ENCODE measurements around the gene ATP6V1G1. TPM values are rescaled to one million over a fixed set of nuclear protein-coding genes. Genes with fewer than 3 reads are reported as not detected.

The ATP6V1G1 gene
- total and polyA plus RNA-seq, 2 of the 13 experiments (the other 11 are each of a cell fraction or from before 2014, with no cell fraction given): 108 to 158 TPM

DNA sequence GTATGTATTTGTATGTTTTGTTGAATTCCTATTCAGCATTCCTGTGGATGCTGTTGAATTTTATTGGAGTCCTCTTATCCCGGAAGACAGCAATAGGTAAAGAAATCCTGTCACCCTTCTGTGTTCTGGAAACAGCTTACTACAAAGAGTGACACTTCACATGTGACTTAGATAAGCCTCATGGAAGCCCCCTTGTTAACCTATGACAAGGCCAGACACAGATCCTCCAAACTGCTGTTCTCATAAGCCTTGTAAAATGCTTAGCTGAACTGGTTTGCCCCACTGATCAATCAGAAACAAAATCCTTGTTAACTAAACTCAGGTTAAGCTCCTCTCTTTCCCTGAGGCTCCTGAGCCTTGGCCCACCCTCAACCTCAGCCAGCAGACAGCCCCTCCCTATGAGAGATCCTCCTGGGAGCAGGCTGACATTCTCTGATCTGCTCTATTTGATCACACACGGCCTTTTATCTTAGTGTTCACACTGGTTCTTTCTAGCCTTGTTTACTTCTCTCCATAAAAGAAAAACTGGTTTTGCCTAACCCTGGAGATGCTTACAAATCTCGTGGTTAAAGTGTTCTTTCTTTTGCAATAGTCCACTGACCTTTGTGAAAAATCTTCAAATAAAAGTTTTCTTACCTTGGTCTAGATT lies 29.4 kb upstream of the ATP6V1G1 start (continued):
- TF ChIP-seq, protein P1, sequence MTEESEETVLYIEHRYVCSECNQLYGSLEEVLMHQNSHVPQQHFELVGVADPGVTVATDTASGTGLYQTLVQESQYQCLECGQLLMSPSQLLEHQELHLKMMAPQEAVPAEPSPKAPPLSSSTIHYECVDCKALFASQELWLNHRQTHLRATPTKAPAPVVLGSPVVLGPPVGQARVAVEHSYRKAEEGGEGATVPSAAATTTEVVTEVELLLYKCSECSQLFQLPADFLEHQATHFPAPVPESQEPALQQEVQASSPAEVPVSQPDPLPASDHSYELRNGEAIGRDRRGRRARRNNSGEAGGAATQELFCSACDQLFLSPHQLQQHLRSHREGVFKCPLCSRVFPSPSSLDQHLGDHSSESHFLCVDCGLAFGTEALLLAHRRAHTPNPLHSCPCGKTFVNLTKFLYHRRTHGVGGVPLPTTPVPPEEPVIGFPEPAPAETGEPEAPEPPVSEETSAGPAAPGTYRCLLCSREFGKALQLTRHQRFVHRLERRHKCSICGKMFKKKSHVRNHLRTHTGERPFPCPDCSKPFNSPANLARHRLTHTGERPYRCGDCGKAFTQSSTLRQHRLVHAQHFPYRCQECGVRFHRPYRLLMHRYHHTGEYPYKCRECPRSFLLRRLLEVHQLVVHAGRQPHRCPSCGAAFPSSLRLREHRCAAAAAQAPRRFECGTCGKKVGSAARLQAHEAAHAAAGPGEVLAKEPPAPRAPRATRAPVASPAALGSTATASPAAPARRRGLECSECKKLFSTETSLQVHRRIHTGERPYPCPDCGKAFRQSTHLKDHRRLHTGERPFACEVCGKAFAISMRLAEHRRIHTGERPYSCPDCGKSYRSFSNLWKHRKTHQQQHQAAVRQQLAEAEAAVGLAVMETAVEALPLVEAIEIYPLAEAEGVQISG (CRISPR knock-in tag; IDR thresholded peaks at IDR 0.05): no peak
- TF ChIP-seq BCL6 (CRISPR knock-in tag; IDR thresholded peaks at IDR 0.05) (0 out of 2 replicates have a peak, but pooled peaks have one; percentile 22), KAT8 (CRISPR knock-in tag; IDR thresholded peaks at IDR 0.05) (no peak), HNF4A (CRISPR knock-in tag; IDR thresholded peaks at IDR 0.05) (peak; percentile 14; the same call in 1 of the 2 replicates), ISL2 (CRISPR knock-in tag; IDR thresholded peaks at IDR 0.05) (0 out of 2 replicates have a peak, but pooled peaks have one; percentile 24), SOX5 (CRISPR knock-in tag; IDR thresholded peaks at IDR 0.05; ENCODE audit: borderline replicate concordance) (peak; percentile 31; the same call in 1 of the 2 replicates), ZKSCAN8 (CRISPR knock-in tag; IDR thresholded peaks at IDR 0.05; ENCODE audit: borderline replicate concordance) (no peak), FOXJ3 (CRISPR knock-in tag; IDR thresholded peaks at IDR 0.05; ENCODE audit: borderline replicate concordance) (peak; percentile 26; the same call in 1 of the 2 replicates)

DNA sequence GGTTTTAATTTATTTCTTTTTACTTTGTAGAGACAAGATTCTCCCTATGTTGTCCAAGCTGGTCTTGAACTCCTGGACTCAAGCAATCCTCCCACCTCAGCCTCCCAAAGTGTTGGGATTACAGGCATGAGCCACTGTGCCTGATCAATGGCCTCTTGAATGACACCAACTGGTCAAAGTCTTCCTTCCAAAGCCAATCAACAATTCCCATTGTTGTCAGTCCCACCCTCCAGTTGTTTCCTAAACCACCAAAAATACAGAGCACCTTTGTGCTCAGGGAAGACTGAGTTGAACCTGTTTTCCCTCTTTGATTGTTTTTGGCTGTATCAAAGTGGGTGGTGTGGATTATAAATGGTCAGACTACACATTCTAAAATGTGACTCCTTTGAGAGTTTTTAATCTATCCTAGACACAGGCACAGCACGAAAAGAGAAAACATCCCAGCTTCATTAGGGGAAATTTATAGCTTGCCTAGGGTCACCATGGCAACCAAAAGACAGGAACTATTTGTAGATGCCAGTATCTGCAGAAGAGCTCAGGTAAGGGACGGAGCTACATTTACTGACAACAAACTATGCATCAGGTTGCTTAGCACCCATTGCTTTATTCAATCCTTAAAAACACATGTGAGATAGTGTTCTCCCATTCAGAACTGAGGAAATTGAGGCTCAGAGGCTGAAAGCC lies 27.6 kb upstream of the ATP6V1G1 start:
- Histone ChIP-seq H2AFZ (ENCODE audit: low read length) (no peak overlapping the region), H3K79me2 (ENCODE audit: insufficient read depth, low read length) (no peaks in the 10 kb centered on the region), H3K4me3 (replicated peaks in 1 of 3; ENCODE audit: insufficient read depth in 1 of 3, low read depth in 2 of 3, low read length in 3 of 3) (no peak overlapping the region), H3K4me2 (ENCODE audit: low read depth, low read length) (no peak overlapping the region), H4K20me1 (ENCODE audit: insufficient read depth, low read length) (no peaks in the 10 kb centered on the region), H3K9ac (ENCODE audit: insufficient read depth, low read depth, low read length) (no peak overlapping the region), H3K27ac (ENCODE audit: extremely low read length, insufficient read depth, low read length) (no peak overlapping the region), H3K36me3 (replicated peaks in 1 of 2; ENCODE audit: control insufficient read depth in 1 of 2, insufficient read depth in 2 of 2, low read length in 2 of 2) (no peaks in the 10 kb centered on the region), H3K9me3 (ENCODE audit: low read length) (no peaks in the 10 kb centered on the region), H3K4me1 (ENCODE audit: insufficient read depth, low read length) (peaks cover 28% of the 10 kb centered on the region), H3K27me3 (ENCODE audit: control insufficient read depth in 1 of 2, insufficient read depth in 2 of 2, low read length in 2 of 2) (no peaks in the 10 kb centered on the region)
- BruUV-seq (replicated peaks): no TSS peak
- ChIA-PET CTCF (ENCODE audit: low intra/inter-chr PET ratio, low total read pairs) (no interaction called here), POLR2A (no interaction called here)
- in situ Hi-C loops (cut with HindIII; ENCODE audit: extremely low pct_ligation_motif_present, low pct_unique_long_range_greater_than_20kb) (no loop called here), intact Hi-C loops (cut with micrococcal nuclease; ENCODE audit: unreplicated experiment) (no loop called here)
- DNase-seq (ENCODE audit: low spot score) (peak; percentile 21), FAIRE-seq (no peak), ATAC-seq (no peak)
- 53% methylated on average over 2 of the region's 2 CpGs for WGBS (ENCODE audit: low lambda C conversion rate)
- no peak for TF ChIP-seq MAFK (conservative IDR thresholded peaks at IDR 0.05 in 1 of 2, IDR thresholded peaks at IDR 0.05 in 1 of 2; ENCODE audit: low read length in 2 of 2)
- TF ChIP-seq SNRNP70 (IDR thresholded peaks at IDR 0.05; ENCODE audit: low read depth, low read length): no peak
- TF ChIP-seq SOX13 (IDR thresholded peaks at IDR 0.05): peak; percentile 52; the same call in 1 of the 2 replicates
- TF ChIP-seq SOX13 (CRISPR knock-in tag; conservative IDR thresholded peaks at IDR 0.05 in 1 of 2, IDR thresholded peaks at IDR 0.05 in 1 of 2): peak in 1 of 2 experiments; percentile 81; a peak in 2 of 4 replicates
- no peak for TF ChIP-seq TRIM24 (CRISPR knock-in tag; IDR thresholded peaks at IDR 0.05)
- no peak for TF ChIP-seq CHD4 (IDR thresholded peaks at IDR 0.05; ENCODE audit: borderline replicate concordance, low read length)
- TF ChIP-seq, protein P2, sequence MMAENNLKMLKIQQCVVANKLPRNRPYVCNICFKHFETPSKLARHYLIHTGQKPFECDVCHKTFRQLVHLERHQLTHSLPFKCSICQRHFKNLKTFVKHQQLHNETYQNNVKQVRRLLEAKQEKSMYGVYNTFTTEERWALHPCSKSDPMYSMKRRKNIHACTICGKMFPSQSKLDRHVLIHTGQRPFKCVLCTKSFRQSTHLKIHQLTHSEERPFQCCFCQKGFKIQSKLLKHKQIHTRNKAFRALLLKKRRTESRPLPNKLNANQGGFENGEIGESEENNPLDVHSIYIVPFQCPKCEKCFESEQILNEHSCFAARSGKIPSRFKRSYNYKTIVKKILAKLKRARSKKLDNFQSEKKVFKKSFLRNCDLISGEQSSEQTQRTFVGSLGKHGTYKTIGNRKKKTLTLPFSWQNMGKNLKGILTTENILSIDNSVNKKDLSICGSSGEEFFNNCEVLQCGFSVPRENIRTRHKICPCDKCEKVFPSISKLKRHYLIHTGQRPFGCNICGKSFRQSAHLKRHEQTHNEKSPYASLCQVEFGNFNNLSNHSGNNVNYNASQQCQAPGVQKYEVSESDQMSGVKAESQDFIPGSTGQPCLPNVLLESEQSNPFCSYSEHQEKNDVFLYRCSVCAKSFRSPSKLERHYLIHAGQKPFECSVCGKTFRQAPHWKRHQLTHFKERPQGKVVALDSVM (CRISPR knock-in tag; IDR thresholded peaks at IDR 0.05): peak; percentile 43; the same call in 1 of the 2 replicates
- TF ChIP-seq, protein P3, sequence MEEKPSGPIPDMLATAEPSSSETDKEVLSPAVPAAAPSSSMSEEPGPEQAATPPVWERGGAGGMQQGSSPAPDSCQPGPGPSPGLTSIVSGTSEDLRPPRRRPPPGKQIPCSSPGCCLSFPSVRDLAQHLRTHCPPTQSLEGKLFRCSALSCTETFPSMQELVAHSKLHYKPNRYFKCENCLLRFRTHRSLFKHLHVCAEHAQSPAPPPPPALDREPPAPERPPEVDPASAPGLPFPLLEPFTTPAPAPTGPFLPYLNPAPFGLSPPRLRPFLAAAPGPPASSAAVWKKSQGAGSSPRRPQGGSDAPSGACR (CRISPR knock-in tag; IDR thresholded peaks at IDR 0.05): no peak
- no peak for TF ChIP-seq ZNF672 (CRISPR knock-in tag; IDR thresholded peaks at IDR 0.05)
- no peak for TF ChIP-seq ZNF562 (CRISPR knock-in tag; IDR thresholded peaks at IDR 0.05; ENCODE audit: borderline replicate concordance)
